ENCODE results near the gene PLCL2.

The PLCL2 gene

GRCh38 chr3:16896820-16897219 lies 12.1 kb downstream of the PLCL2 start:
- peaks cover 3% of the 10 kb centered on the region; the same call in 1 of the 2 replicates for H3K4me1 ChIP-seq (ENCODE audit: insufficient read depth, low read length)
- peaks cover 63% of the 10 kb centered on the region for H3K79me2 ChIP-seq (ENCODE audit: insufficient read depth, low read length)
- H4K20me1 ChIP-seq (ENCODE audit: insufficient read depth, low read length), result peaks cover 15% of the 10 kb centered on the region
- no peaks in the 10 kb centered on the region for H3K36me3 ChIP-seq (ENCODE audit: insufficient read depth, low read length)
- no peak overlapping the region for H3K4me2 ChIP-seq (ENCODE audit: insufficient read depth, low read length)
- DNase-seq (no peak), ATAC-seq (ENCODE audit: insufficient read depth, low read depth) (no peak)
- no peaks in the 10 kb centered on the region for H3K9me3 ChIP-seq (ENCODE audit: insufficient read depth, low read length, severe bottlenecking)
- H3K27ac ChIP-seq (ENCODE audit: low read length), result no peak overlapping the region
- H3K9ac ChIP-seq (ENCODE audit: low read depth, low read length), result no peak overlapping the region
- H3K27me3 ChIP-seq (ENCODE audit: insufficient read depth, low read length, poor library complexity), result no peaks in the 10 kb centered on the region
- TF ChIP-seq EZH2 (IDR thresholded peaks at IDR 0.05; ENCODE audit: borderline replicate concordance, low read depth, low read length, severe bottlenecking), result no peak
- TF ChIP-seq, protein P1, sequence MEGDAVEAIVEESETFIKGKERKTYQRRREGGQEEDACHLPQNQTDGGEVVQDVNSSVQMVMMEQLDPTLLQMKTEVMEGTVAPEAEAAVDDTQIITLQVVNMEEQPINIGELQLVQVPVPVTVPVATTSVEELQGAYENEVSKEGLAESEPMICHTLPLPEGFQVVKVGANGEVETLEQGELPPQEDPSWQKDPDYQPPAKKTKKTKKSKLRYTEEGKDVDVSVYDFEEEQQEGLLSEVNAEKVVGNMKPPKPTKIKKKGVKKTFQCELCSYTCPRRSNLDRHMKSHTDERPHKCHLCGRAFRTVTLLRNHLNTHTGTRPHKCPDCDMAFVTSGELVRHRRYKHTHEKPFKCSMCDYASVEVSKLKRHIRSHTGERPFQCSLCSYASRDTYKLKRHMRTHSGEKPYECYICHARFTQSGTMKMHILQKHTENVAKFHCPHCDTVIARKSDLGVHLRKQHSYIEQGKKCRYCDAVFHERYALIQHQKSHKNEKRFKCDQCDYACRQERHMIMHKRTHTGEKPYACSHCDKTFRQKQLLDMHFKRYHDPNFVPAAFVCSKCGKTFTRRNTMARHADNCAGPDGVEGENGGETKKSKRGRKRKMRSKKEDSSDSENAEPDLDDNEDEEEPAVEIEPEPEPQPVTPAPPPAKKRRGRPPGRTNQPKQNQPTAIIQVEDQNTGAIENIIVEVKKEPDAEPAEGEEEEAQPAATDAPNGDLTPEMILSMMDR (IDR thresholded peaks at IDR 0.05; ENCODE audit: borderline replicate concordance, extremely low read depth, low read length, poor library complexity, severe bottlenecking), result no peak
- no peak overlapping the region for H3K4me3 ChIP-seq (ENCODE audit: low read depth in 1 of 2, low read length in 2 of 2)
- H2AFZ ChIP-seq (ENCODE audit: low read depth, low read length), result no peak overlapping the region

DNA sequence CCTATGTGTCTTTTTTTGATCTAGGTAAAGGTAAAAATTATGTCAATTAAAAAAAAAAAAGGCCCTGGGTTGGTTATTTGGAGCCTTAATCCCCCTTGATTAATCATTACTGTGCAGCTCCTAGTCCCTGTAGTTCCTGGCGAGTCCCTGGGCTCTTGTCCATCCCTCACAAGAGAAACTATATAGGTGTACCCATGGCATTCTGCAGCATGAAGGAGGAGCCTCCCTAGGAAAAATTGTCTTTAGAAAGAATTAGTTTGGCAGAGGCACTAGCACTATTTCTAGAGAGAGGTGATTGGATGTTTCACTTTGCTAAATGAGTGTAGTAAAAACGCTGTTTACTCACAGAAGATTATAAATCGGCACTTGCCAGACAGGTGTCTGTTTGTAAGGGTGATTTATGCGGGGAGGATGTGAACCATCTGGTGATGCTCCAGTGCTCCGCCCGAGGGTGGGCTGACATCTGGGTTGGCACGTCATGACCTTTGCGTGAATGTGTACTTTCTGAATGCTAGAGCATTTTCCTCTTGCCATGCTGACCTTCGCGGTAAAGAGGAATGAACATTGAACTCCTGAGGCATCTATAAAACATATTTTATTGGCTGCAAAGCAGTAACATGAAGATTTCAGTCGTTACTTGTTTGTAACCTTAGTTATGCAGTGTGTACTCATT lies 12.6 kb downstream of the PLCL2 start:
- H3K27ac ChIP-seq (ENCODE audit: low read length), result no peak overlapping the region
- peaks cover 18% of the 10 kb centered on the region for H4K20me1 ChIP-seq (ENCODE audit: insufficient read depth, low read length)
- peaks cover 3% of the 10 kb centered on the region; the same call in 1 of the 2 replicates for H3K4me1 ChIP-seq (ENCODE audit: insufficient read depth, low read length)
- H2AFZ ChIP-seq (ENCODE audit: low read depth, low read length), result no peak overlapping the region
- DNase-seq, result no peak
- H3K4me2 ChIP-seq (ENCODE audit: insufficient read depth, low read length), result no peak overlapping the region
- ATAC-seq (ENCODE audit: insufficient read depth, low read depth), result no peak
- H3K9me3 ChIP-seq (ENCODE audit: insufficient read depth, low read length, severe bottlenecking), result no peaks in the 10 kb centered on the region
- no peak overlapping the region for H3K9ac ChIP-seq (ENCODE audit: low read depth, low read length)
- H3K36me3 ChIP-seq (ENCODE audit: insufficient read depth, low read length), result no peaks in the 10 kb centered on the region
- H3K4me3 ChIP-seq (ENCODE audit: low read depth in 1 of 2, low read length in 2 of 2), result no peak overlapping the region
- TF ChIP-seq, protein P1 (IDR thresholded peaks at IDR 0.05; ENCODE audit: borderline replicate concordance, extremely low read depth, low read length, poor library complexity, severe bottlenecking), result no peak
- no peak for TF ChIP-seq EZH2 (IDR thresholded peaks at IDR 0.05; ENCODE audit: borderline replicate concordance, low read depth, low read length, severe bottlenecking)
- H3K79me2 ChIP-seq (ENCODE audit: insufficient read depth, low read length), result peaks cover 64% of the 10 kb centered on the region
- no peaks in the 10 kb centered on the region for H3K27me3 ChIP-seq (ENCODE audit: insufficient read depth, low read length, poor library complexity)

DNA sequence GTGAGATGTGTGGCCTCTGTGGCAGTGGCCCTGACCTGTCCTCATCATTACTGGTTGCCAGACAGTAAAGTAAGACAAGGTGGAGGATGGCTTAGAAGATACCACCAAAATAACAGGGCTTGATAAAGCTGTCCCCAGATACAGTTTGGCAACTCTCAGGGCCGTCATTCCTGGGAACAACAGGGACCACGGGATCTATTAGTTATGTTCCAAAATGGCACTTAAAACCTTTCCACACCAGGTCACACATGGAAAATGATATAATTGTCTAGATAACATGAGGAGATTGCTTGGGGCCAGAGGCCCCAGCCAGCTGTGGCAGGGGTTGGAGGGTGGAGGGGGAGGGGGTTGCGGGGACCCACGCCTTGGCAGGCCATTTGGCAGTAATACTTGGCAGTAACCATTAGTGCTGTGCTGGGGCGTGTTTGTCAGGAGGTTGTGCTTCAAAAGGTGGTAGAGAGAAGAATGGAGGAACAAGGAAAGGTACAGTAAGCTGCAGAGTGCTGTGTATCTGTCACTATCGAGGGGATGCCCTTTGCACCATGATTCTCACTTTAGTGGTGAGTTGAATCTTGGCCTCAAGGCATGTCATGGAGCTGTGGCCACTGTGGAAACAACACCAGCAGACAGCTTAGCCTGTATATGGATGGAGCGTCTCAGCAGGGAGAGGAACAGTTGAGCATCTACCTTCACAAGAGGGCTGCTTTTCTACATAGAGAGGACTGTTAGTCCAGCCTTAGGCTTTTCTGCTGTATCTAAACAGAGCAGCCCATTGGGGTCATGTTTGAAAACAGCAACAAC lies 14.0 kb downstream of the PLCL2 start:
- Histone ChIP-seq H3K9me3 (ENCODE audit: insufficient read depth, low read length, severe bottlenecking) (no peaks in the 10 kb centered on the region), H2AFZ (ENCODE audit: low read depth, low read length) (no peak overlapping the region), H3K27ac (ENCODE audit: low read length) (no peak overlapping the region), H3K36me3 (ENCODE audit: insufficient read depth, low read length) (no peaks in the 10 kb centered on the region), H3K4me3 (ENCODE audit: low read depth in 1 of 2, low read length in 2 of 2) (no peak overlapping the region), H3K79me2 (ENCODE audit: insufficient read depth, low read length) (peaks cover 58% of the 10 kb centered on the region), H4K20me1 (ENCODE audit: insufficient read depth, low read length) (peaks cover 23% of the 10 kb centered on the region), H3K4me1 (ENCODE audit: insufficient read depth, low read length) (peaks cover 3% of the 10 kb centered on the region), H3K9ac (ENCODE audit: low read depth, low read length) (no peak overlapping the region), H3K27me3 (ENCODE audit: insufficient read depth, low read length, poor library complexity) (no peaks in the 10 kb centered on the region), H3K4me2 (ENCODE audit: insufficient read depth, low read length) (no peak overlapping the region)
- DNase-seq, result no peak
- ATAC-seq (ENCODE audit: insufficient read depth, low read depth), result no peak
- TF ChIP-seq, protein P1 (IDR thresholded peaks at IDR 0.05; ENCODE audit: borderline replicate concordance, extremely low read depth, low read length, poor library complexity, severe bottlenecking), result no peak
- TF ChIP-seq EZH2 (IDR thresholded peaks at IDR 0.05; ENCODE audit: borderline replicate concordance, low read depth, low read length, severe bottlenecking), result no peak

All from DND-41 (cell line).